Activated CD4-positive, CD25-positive, alpha-beta regulatory T cell treated with anti-CD3 and anti-CD28 coated beads, Interleukin-2, amount 50 U/mL, for 24 hours (primary cell): Measurements from ENCODE around the gene MACF1.
"Not testable (repeated sequence)": the region's sequence is repeated elsewhere in the genome, so short reads cannot be mapped to it uniquely, and the experiment has no call there.

ENCODE experiments used
- ATAC-seq, 2 donors: fragments of 150-1000 bp; cut with Tn5 transposase; one replicate each; pipeline ENCODE4 v1.10.0; 2021; ENCODE audit warnings: mild to moderate bottlenecking in 1 of 2, moderate library complexity in 1 of 2

The MACF1 gene, protein sequence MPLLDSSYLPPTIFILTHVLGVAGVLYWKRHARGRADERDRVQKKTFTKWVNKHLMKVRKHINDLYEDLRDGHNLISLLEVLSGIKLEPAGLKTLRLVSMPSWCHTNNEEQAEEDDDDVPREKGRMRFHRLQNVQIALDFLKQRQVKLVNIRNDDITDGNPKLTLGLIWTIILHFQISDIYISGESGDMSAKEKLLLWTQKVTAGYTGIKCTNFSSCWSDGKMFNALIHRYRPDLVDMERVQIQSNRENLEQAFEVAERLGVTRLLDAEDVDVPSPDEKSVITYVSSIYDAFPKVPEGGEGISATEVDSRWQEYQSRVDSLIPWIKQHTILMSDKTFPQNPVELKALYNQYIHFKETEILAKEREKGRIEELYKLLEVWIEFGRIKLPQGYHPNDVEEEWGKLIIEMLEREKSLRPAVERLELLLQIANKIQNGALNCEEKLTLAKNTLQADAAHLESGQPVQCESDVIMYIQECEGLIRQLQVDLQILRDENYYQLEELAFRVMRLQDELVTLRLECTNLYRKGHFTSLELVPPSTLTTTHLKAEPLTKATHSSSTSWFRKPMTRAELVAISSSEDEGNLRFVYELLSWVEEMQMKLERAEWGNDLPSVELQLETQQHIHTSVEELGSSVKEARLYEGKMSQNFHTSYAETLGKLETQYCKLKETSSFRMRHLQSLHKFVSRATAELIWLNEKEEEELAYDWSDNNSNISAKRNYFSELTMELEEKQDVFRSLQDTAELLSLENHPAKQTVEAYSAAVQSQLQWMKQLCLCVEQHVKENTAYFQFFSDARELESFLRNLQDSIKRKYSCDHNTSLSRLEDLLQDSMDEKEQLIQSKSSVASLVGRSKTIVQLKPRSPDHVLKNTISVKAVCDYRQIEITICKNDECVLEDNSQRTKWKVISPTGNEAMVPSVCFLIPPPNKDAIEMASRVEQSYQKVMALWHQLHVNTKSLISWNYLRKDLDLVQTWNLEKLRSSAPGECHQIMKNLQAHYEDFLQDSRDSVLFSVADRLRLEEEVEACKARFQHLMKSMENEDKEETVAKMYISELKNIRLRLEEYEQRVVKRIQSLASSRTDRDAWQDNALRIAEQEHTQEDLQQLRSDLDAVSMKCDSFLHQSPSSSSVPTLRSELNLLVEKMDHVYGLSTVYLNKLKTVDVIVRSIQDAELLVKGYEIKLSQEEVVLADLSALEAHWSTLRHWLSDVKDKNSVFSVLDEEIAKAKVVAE (N-terminal part only)

DNA sequence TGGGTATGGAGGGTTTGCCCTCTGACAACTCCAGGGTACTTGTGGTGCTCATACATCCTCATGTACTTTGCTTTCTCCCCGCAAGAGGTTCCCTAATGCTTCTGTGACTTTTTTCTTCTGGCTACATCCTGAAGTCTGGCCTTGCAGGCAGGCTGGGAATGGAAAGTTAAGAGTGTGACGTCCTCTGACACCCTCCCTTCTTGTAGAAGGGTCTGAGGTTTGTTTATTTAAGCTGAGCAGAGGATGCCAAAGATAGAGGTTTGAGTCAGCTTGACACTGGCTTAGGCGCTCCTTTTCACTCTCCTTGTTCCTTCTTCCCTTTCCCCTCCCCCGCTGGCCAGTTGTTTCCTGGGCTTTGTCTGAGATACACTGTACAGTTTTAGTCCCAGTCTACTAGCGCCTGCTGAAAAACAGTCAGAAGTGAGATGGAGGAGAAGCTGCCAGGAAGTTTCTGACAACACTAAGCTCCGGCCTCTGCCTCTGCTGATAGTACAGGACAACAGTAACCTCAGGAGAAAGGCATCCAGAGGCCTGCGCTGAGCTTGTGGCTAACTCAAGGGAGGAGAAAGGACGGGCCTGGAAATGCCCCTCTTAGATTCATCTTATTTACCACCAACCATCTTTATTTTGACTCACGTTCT lies at the start of gene MACF1:
Gene MACF1, plus strand, starts transcription at position 255 of the 641 bp plus-strand sequence. Its CDS starts 328 bp downstream, at position 583.
- ATAC-seq = peak; percentile 11 to 15

DNA sequence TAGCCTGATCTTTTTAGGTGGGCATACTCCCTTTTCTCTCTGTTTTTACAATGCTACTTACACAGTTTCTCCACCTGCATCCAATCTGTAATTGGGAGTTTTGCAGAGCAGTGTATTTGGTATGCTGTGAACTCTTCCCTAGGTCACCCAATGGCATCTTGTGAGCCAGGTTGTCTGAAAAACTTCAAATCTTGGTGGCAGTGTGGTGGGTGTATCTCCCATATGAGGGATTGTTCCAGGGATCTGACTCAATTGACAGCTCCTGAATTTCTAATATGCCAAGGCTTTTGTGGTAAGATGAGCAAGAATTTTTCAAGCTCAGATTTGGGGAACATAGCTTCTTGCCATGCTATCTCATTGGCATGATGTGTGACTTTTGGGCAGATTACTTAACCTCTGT lies 47.2 kb upstream of the MACF1 start:
- no peak for ATAC-seq

DNA sequence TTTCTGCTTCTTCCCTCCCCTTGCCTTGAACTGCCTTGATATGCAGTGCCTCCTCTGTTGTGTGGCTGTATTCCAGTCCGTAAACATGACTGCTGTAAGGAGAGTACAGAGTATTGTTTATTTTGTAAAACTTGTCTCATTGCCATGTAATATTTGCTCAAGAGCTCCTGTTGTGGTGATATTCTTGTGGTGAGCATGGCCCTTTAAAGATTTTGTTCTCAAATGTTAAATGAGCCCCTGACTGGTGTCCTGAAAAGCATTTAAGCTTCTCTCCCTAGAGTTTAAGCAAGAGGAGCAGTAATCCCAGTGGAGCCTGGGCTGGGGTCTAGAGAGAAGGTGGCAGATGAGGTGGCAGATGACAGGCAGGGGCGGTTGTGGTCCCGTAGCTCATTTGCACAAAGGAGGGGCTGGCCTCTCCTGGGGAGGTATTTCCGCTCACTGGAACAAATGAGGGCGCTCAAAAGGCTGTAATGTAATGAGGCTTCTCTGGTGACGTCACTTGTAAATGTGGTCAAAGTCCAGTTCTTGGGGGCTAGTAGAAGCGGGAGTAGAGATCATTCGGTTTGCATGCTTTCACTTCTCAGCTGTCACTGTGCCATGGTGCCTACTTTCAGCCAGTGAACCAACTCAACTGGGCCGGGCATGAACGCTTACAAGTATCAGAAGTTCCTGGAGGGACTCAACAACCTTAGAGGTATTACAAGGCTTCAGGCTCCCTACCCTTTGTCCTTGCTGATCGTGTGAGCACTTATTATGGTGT lies 46.0 kb upstream of the MACF1 start:
- ATAC-seq = no peak

DNA sequence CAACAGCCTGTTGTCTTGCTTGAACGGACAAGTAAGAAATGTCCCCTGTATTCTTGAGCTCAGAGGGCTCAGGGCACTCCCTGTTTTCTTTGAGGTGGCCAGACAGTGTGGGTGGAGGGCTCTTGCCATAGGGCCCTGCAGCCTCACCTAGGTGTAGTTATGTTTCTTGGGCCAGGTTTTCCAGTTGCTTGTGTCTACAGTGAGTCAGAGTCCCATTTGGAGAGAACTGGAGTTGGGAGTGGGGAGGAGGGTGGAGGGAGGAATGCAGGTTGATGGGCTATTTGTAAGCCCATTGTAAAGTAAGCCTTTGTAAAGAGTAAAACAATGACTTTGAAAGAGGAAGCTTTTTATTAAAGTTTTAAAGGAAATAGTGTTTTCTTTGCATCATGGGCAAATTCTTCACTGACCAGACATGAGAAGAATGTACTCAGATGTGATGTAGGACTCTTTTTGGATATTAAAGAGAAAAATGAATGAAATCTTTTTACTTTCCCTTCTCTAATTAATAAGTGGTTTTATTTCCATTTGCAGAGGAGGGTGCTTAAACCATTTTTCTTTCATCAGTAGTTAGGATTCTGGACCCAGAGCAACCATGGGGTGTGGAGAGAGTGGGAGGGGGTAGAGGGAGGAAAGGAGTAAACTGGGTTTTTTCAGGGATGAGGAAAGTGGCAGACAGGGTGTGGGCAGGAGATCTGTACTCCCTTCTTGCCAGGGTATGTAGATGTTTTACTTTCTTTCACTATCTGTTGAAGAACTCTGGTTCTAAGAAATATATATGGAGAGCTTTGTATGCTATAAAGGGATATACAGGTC lies 45.1 kb upstream of the MACF1 start:
- no peak for ATAC-seq

DNA sequence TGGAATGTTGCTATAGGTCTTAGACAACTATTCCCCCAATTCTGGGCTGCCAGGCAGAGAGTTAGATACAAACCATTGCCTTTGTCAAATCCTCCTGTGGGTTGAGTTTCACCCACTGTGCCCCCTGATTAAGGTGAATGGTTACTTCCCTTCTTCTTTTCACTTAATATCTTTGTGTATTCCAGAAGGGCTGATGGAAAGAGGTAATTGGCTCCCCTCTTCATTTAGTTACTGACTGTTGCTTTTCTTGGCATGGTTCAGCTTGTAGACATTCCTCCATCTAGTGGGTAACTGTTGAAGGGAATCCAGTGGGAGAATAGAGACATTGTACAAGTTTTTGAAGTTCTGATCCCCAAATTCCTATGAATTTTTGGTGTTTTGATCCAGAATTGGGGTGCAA lies 43.8 kb upstream of the MACF1 start:
- no peak for ATAC-seq

DNA sequence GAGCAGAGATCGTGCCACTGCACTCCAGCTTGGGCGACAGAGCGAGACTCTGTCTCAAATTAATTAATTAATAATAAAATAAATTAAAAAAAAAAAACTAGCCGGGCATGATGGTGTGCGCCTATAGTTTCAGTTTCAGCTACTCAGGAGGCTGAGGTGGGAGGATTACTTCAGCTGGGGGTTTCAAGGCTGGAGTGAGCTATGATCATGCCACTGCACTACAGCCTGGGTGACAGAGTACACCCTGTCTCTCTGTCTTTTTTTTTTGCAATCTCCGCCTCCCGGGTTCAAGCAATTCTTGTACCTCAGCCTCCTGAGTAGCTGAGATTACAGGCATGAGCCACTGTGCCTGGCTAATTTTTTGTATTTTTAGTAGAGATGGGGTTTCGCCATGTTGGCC lies 42.7 kb upstream of the MACF1 start:
- ATAC-seq = not testable (repeated sequence)

DNA sequence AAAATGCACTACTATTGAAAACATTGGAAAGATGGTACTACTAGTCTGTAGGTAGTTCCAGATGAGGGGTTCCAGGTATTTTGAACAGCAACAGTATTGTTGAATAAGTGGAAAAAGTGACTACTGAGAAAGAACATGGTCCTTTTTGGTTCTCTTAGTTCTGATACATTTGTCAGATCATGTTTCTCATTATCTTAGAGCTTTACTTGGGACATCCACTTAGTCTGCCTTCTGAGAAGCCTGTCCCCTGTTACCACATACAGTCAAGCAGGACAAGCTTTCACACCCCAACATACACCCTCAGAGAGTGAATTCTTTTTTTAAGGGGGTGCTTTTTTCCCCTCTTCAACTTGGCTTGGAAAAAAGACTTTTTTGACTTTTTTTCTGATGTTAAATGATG lies 41.0 kb upstream of the MACF1 start:
- ATAC-seq = peak; percentile 72 to 78

DNA sequence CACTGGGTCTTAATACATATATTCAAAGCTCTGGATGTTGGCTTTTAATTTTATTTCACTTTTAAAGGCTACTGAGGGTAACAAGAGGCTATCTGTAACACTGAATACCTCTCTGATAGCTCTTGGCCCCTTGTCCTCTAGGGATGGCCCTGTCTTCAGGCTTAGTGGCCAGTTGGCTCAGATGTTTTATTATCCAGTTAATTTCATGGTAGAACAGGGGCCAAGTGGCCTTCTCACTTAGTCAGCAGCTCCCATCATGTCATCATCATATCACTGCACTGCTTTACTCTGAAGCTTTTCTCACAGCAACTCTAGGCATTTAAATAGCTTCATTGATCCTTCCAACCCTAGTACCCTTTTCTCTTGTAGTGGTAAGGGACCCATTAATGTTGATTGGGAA lies 40.2 kb upstream of the MACF1 start:
- no peak for ATAC-seq

DNA sequence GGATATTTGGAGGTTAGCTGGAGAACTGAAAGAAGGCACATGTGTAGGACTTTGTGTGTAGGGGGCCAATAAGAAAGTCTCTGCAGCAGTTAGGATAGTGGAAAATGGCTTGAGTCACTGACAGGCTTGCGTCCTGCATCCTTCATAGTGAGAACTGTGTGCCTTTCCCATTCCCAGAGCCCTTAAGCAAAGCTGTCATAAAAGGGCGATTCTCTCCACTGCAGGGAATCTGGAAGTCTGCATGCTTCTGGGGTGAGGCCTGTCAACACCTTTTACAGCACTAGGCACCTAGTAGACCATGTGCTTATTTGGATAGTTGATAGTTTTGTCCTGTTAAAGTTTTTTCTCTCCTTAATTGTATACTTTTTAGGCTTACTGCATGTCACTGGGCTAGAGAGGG lies 39.4 kb upstream of the MACF1 start:
- no peak for ATAC-seq

DNA sequence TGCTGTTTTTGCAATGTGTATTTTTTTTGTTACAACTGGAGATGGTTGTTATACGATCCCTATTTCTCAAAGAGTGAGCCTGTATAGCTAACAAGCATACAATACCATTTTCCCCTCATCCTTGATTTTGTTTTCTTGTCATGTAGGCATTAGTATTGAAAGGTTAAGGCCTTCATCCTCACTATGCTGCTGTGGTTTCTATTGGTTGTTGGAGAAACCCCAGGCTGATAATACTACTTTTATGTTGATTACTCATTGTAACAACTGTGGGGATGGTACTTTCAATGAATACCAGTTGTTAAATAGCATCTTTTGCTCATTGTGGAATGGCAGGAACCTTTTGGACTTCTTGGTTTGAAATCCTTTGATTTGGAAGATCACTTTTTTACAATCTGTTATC lies 39.0 kb upstream of the MACF1 start:
- ATAC-seq = no peak

DNA sequence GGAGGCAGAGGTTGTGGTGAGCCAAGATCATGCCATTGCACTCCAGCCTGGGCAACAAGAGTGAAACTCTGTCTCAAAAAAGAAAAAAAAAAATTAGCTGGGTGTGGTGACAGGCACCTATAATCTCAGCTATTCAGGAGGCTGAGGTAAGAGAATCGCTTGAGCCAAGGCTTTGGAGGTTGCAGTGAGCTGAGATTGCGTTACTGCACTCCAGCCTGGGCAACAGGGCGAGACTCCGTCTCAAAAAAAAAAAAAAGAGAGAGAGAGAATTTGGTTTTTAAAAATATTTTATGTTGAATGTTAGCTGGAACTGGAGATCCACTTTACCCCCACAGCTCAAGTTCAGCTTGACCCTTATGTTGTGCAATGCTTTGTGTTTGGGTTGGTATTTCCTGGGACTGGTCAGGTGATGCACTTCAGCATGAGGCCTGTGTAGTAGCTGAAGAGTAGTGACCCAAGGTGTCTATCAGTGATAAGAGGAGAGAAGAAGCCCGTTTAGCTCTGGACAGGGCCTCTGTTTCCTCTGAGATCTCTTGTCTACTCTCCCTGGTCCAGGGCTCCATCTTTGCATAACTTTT lies 36.8 kb upstream of the MACF1 start:
- ATAC-seq = no peak

DNA sequence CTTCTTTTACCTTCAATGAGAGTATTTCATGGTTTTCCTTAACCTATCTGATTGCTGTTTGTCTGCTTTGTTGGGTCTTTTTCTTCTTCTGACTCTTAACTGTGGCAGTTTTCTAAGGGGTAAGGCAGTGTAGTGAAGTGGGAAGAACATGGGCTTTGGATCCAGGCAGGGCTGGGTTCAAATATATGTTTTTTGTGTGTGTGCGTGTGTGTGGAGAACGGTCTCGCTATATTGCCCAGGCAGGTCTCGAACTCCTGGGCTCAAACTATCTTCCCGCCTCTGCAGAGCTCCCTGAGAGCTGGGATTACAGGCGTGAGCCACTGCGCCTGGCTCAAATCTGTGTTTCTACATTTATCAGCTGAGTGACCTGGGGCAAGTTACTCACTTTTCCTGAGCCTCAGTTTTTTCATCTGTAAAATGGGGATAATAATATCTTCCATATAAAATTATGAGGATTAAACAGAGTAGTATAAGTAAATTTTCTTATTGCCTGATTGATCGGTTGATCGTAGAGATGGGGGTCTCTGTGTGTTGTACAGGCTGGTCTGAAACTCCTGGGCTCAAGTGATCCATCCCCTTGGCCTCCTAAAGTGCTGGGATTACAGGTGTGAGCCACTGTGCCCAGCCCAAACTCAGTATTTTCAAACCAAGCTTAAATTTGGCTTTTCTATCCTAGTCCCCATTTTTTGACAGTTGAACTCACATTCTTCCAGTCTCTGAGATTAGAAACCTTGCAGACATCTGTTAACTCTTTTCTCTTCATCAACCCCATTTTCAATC lies 36.0 kb upstream of the MACF1 start:
- no peak for ATAC-seq

DNA sequence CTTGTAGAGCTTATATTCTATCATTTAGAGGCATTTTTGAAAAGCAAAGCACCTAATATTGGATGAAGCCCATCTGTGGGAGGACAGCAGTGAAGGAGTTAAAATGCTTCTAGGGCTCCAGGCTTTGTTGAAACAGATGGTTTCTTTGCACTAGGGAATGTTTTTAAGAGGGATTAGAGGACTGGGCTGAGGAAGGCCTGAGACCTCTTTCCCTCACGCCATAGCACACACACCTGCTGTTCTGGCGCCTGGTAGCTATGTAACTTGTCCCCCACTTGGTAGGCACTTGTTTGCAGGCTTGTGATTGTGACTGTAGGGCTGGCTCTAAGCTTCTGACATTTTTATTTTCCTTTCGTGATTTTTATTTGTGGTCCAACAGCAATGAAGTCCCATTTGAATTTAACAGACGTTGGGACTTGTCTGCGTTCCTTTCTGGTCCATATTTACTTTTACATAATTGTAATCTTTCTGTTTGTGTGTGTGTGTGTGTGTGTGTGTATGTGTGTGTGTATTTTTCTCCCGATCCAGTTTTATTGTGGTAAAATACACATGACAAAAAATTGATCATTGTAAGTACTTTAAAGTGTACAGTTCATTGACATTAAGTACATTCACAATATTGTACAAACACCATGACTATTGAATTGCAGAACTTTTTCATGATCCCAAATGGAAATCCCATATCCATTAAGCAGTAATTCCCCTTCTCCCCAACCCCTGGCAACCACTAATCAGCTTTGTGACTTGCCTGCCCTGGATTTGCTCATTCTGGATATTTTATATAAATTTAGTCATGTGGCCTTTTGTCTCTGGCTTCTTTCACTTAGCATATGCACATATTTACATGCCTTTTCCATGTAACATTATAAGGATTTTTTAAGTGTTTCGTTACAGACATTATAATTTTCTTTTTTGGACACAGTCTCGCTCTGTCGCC lies 33.5 kb upstream of the MACF1 start:
- ATAC-seq = no peak

DNA sequence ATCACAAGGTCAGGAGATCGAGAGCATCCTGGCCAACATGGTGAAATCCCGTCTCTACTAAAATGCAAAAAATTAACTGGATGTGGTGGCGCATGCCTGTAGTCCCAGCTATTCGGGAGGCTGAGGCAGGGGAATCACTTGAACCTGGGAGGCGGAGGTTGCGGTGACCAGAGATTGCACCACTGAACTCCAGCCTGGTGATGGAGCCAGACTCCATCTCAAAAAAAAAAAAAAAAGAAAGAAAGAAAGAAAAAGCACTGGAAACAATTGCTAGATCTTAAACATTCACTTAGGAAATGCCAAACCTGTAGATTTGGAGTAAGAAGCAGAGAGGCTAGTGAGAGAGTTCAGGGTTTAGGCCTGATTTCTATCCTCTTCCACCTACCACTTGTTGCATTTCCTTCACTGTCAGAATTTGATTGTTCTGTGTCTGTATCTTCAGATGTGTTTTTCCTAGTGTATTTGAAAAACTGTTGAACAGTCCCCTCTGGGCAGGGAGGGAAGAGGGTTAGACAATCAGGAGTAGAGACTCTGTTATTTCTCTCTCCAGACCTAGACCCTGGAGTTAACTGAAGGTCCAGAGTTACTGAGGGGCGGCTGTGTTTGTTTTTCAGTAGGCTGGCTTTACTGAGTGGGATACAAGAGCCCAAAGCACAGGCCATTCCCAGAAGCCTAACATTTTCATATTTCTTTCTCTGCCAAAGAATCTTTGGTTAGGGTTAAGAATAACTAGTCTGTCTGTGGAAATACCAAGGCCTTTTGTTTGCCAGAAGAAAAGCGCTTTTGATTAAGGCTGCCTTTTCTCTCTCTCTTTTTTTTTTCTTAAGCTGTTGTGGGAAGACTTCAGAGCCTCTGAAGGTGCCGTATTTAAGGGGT lies 31.1 kb upstream of the MACF1 start:
- ATAC-seq = no peak

DNA sequence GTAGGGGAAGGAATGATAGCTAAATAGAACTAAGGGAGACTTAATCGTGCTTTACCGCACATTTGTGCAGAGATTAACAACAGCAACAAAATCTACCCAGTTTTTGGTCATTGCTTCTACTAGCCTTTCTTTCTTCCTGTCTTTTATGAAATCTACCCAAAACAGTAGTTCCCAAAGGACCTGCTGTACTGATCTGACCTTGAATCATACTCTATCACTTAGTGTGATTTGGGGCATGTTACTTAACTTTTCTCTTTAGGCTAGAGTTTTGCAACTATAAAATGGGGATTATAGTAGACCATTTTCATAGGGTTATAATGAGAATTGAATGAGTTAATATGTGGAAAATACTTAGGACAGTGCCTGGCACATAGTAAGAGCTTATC lies 30.5 kb upstream of the MACF1 start:
- ATAC-seq = no peak

DNA sequence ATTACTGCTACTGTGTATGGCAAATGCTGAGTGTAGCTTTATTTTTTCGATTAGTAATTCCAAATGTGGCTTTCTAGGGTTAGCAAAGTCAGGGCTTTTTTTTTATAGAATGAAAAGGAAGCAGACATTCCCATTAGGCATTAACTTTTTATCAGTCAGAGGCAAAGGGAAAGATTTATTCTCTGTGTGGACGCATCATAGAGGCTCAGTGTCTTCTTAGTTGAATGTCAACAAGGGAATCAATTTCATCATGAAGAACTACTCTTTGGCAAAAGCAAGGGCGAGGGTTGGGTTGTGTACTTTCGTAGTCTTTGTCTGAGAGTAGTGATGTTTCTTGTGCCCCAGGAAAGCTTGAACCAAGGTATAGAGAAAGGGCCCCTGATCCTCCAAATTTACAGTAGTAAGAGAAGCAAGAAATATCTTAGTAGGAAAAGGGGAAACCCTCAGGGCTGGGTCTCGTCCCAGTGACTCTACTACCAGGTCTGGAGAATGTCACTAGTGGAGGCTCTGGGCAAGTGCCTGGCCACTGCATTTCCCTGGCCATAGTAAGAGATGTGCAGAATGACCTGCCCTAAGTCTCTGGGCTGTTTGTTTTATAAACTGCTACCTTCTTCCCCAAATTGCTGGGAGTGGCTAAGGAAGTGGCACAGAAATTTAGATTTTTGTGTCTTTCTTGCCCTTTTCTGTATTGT lies 30.0 kb upstream of the MACF1 start:
- no peak for ATAC-seq

DNA sequence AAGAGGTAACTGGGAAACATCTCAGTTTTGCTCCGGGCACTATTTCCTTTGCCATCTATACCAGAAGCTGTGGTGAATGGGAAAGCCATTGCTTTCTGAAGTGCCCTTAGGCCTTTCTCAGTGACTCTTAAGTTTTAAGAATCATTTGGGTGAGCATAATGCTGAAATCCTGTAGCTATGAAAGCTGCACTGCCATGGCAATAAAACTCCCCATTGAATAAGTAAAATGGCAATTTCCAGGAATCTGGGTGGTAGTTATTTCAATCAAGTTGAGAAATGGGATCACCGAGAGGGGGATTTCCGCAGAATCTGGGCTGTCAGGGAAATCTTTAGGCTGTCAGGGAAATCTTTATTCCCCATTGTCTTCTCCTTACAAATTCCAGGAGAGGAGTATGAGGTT lies 26.8 kb upstream of the MACF1 start:
- ATAC-seq = no peak
